NOMO-1 treated with dmso at 0.1 percent for 144 hours (cell line): ENCODE measurements around the gene NELL2.

Experiments
- DNase-seq: peaks from one replicate; lab custom pipeline; 2025; ENCODE audit not compliant: unreplicated experiment; lab: John Stamatoyannopoulos, UW

NELL2 gene

DNA sequence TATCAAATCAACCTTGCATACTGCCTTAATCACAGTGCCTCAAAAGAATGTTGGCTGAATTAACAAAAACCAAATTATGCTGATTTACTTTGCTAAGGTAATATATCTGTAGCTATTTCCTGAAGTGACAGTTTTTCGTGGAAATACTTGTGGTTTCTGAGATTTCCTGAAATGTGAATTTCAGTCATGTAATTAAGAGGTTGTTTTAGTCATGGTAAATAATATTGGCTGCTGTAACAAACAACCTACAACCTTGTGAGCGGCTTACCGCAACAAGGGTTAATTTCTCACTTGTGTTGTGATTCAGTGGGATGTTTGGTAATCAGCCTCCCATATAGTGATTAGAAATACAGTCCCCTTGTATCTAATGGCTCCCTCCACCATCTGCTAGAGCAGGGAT is 387.9 kb downstream of the NELL2 start:
- no peak for DNase-seq

DNA sequence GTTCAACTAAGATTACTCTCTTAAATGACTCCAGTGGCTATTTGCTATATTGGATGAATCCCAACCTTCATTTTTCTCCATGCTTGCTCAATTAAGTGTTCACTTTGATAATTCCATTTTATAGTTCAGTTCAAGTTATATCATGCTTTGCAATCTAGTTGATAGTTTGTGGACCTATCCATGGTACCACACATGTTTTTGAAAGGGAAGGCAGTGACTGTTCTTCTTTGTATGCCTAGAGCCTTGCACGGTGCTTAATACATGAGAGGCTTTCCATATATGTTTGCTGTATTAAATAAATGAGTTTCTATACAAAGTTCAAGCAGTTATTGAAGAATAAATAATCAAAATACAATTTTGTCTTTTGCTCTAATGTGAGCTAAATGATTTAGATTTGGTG is 391.3 kb downstream of the NELL2 start:
- no peak for DNase-seq

DNA sequence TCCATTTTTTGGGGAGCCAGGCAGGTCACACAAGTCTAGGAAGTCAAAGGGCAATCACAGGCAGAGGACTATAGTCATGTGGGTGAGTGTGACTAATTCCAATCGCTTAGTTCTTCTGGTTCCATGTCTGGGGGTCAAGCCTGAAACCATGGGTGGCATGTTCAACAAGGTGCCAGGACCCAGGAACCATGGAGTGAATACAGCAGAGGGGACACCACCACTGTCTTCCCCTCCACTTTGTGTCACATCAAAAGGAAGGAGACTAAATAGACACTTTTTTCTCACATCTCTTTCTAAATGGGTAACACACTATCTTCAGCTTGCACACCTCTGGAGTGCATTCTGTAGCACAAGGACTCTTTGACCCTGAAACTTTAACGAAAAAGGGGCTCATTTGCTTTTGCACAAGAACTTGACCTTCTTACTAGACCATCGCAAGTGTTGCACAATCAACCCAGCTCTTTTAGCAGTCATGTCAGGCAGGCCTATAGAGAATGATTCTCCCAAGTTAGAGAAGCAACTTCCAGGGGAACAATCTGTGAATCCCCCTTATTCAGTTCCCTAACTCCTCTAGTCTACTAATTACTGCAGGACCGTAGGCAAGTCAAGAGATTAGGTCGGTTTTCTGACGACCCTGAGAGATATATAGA is 398.7 kb downstream of the NELL2 start:
- no peak for DNase-seq

DNA sequence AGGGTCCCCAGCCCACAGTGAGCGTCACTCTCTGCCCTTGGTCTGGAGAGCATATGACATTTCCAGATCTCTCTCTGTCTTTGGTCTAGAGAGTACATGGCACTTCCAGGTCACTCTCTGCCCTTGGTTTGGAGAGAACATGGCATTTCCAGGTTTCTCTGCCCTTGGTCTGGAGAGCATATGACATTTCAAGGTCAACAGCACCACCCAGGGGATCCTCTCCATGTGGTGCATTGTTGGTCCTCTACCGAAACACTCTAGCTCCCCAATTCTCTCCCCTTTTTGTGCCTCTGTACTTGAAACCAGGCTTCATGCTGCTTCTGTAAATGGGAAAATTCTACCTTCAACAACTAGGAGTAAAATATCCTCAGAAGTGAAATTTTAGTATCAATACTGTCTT is 399.4 kb downstream of the NELL2 start:
- DNase-seq: no peak

DNA sequence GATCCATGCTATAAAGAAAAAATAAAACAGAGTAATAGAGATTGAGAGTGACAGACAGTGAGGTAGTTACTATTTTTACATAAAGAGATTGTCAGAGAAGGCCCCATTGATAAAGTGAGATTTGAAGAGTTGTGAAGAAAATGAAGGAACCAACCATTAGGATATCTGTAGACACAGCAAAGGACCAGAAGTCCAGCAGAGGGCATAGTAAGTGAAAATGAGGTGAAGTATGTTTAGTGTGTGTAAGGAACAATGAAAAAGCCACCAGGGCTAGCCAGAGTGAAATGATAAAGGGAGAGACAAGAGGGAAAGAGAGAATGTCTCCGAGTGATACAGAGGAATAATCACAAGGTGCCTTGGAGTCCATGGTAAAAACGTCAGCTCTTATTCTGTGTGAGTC is 411.0 kb downstream of the NELL2 start:
- no peak for DNase-seq

DNA sequence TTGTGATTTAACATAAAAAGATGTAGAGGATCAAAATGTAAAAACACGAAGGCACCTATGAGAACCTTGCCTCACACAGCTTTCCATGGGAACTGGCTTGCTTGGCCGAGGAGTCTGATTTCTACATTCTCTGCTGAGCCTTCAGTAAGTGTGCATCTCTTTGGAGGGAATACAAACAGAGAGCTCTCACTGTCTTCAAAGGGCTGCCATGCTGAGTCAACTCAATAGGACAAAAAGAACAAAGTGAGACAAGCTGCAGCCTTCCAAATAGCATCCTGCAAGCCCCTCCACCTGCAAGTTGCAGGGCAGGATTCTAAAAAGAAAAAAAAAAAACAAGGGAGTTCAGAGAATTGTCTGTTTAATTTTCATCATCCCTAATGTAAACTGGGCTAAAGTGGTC is 411.9 kb downstream of the NELL2 start:
- DNase-seq: no peak

DNA sequence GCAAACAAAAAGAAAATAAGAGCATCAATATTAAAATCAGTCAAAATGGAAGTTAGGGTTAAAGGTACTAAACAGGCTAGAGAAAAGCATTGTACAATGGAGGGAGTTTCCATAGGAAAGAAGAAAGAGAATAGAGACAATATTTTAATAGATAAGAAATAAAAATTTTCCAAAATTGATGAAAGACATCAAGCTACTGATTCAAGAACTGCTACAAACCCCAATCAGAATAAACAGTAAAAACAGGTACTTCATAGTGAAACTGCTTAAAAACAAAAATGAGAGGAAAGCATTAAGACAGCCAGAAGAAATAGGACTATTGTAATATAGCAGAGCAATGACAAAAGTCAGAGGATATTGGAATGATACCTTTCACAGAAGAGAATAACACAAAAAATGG is 413.4 kb downstream of the NELL2 start:
- DNase-seq: no peak

DNA sequence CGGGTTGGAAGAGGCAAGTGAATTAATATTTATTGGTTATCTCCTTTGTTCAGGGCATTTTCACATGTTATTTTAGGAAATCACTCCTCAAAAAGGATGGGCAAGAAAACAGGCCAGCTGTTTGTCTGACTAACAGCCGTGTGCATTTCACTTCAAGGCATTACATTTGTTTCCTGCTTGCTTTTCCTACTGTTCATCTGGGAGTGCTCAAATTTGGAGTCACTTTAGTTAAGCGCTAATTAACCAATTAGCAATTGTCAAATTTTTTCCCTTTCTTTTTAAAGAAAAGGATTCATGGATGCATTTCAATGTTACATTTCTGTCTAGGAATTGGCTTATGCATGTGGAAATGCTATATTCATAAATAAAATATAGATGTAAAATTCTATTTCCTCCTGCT is 415.9 kb downstream of the NELL2 start:
- DNase-seq: no peak

DNA sequence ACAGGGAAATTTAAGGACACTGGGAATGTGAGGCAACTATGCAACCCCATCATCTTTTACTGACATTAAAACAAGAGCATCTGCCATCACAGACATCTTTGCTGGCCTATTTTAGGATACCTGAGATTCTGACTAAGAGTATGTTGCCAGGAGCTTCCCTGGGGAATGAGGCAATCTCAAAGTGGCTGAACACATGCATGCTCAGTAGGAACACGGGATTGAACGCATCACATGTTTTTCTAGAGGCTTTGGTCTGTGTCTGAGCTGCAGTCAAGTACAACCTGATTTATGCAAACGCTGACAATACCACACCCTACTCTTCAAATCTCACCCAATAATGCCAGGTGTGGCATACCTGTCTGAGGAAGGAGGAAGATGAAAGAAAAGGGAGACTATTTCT is 416.5 kb downstream of the NELL2 start:
- no peak for DNase-seq
